Upper lobe of right lung (tissue), 1 donor: Measurements from ENCODE around the gene ARHGEF35. TPM values are rescaled to one million over a fixed set of nuclear protein-coding genes. Genes with fewer than 3 reads are reported as not detected.
"Not testable (repeated sequence)": the region's sequence is repeated elsewhere in the genome, so short reads cannot be mapped to it uniquely, and the experiment has no call there.

Source experiments
- ATAC-seq: fragments of 200-7000 bp; cut with Tn5 transposase; one replicate; pipeline ENCODE4 v1.9.1; 2020; ENCODE audit warnings: mild to moderate bottlenecking, moderate library complexity
- DNase-seq: peaks from one replicate; pipeline ENCODE4 v3.0.0-alpha.2; 2020
- H3K27ac ChIP-seq: fragments of 200-600 bp; one replicate; pipeline ENCODE4 v1.8.0; 2022
- H3K27me3 ChIP-seq: fragments of 200-600 bp; one replicate; pipeline ENCODE4 v1.8.0; 2022; ENCODE audit warnings: mild to moderate bottlenecking
- H3K36me3 ChIP-seq: fragments of 200-600 bp; one replicate; pipeline ENCODE4 v1.8.0; 2022
- H3K4me1 ChIP-seq: fragments of 200-600 bp; one replicate; pipeline ENCODE4 v1.8.0; 2022
- H3K4me3 ChIP-seq: fragments of 200-600 bp; one replicate; pipeline ENCODE4 v1.8.0; 2022; ENCODE audit warnings: mild to moderate bottlenecking
- H3K9me3 ChIP-seq: fragments of 200-600 bp; one replicate; pipeline ENCODE4 v1.8.0; 2022
- intact Hi-C: fragments of 100-400 bp; cut with DNase I; formaldehyde crosslinking; loops from one replicate; pipeline ENCODE4 v1.11.0; 2022
- long read RNA-seq: library from polyadenylated mRNA; unstranded; transcript quantifications from one replicate; pipeline ENCODE4 v2.0.0, GENCODE V29; 2021
- total RNA-seq: library from RNA; stranded (reverse); fragmentation: NEBNext Ultra II Directional; extraction: Animal tissue kit (Norgen Biotek cat#: 25700); gene quantifications from one replicate; pipeline ENCODE4 v1.2.1, GENCODE V29; 2021
- donor health status: DM: no; HTN: yes; CAD: no; lungs with severe emphysema.

The ARHGEF35 gene
- total RNA-seq: 11.5 TPM
- long read RNA-seq, transcript ARHGEF35-201 (2 exons, 2,431 nt): major isoform, 18 of 20 reads
- long read RNA-seq, partial matches to known transcripts: 2 of 20 reads
- long read RNA-seq, other reads (novel, unspliced or antisense): 0 of 20 reads

DNA sequence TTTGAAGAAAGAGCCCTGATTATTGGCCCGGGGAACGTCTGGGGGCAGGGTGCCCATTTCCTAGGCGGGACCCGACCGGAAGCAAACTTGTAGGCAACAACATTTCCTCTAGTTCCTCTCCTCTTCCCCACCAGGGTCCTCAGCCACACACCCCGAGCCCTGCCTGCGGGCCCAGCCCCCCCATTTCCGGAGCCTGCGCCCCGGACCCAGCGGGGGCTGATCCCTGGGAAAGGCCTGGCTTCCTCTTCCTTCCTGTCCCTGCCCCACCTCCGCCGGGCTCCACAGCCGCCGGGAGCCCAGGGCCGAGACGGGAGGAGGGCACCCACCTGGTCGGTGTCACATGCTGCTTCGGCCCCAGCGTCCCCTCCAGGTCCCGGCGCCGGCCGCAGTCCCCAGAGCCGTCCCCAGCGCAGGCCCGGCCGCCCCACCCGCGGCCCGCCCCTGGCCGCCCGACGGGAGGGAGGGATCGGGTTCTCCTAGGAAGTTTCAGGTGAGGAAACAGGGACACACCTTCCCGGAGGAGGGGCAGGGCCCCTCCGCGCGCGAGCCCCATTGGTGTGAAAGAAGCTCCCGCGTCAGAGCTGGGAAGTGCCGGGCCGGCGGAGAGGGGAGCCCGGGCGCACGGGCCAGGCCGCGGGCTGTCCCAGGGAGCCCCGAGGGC is at the start of gene ARHGEF35:
ARHGEF35 (minus strand) TSS at position 622 of the 661 bp plus-strand sequence. CDS start 7,450 bp downstream, outside the sequence.
- intact Hi-C loops, H3K4me3 ChIP-seq, DNase-seq, H3K27me3 ChIP-seq, H3K36me3 ChIP-seq, H3K9me3 ChIP-seq, H3K4me1 ChIP-seq, H3K27ac ChIP-seq: not testable (repeated sequence)
- ATAC-seq: peak; percentile 95

GRCh38 chr7:144245372-144245771 is 49.7 kb upstream of the ARHGEF35 start:
- H3K4me3 ChIP-seq, DNase-seq, H3K27ac ChIP-seq, H3K27me3 ChIP-seq, H3K36me3 ChIP-seq, H3K4me1 ChIP-seq, H3K9me3 ChIP-seq, intact Hi-C loops: not testable (repeated sequence)
- ATAC-seq: peak; percentile 86

DNA sequence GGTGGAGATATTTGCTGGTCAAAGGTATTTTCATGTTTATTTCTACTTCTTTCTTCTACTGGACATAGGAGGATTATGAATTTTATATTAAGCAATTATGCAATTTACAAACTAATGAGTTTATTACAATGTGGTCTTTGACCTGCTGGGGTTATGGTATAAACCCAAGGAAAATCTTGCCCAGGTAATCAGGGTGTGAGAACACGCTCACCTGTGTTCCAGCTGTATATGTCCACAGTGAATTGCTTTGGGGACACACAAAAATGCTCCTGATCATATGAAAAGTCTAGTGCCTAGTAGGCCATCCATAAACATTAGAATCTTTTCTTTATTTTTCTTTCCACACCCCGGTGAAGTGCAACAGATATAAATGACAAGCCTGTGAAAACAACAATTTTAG is 43.7 kb upstream of the ARHGEF35 start, which contains the start of gene OR2A42:
OR2A42 (minus strand) TSS at position 241 of the 400 bp plus-strand sequence. CDS start 6,762 bp downstream, outside the sequence.
- intact Hi-C loops, H3K4me1 ChIP-seq, H3K27me3 ChIP-seq, H3K27ac ChIP-seq, ATAC-seq, H3K9me3 ChIP-seq, H3K36me3 ChIP-seq, DNase-seq, H3K4me3 ChIP-seq: not testable (repeated sequence)

- H3K4me3 ChIP-seq, H3K9me3 ChIP-seq, H3K27ac ChIP-seq, DNase-seq, H3K36me3 ChIP-seq, intact Hi-C loops, H3K27me3 ChIP-seq, H3K4me1 ChIP-seq: not testable (repeated sequence)
- peak; percentile 42 for ATAC-seq
Observed at GRCh38 chr7:144238530-144239082, 43.0 kb upstream of the ARHGEF35 start.

- ATAC-seq, DNase-seq, H3K27me3 ChIP-seq, H3K4me3 ChIP-seq, H3K27ac ChIP-seq, H3K4me1 ChIP-seq, H3K9me3 ChIP-seq, intact Hi-C loops, H3K36me3 ChIP-seq: not testable (repeated sequence)
Observed at GRCh38 chr7:144233039-144233438, 37.4 kb upstream of the ARHGEF35 start.

DNA sequence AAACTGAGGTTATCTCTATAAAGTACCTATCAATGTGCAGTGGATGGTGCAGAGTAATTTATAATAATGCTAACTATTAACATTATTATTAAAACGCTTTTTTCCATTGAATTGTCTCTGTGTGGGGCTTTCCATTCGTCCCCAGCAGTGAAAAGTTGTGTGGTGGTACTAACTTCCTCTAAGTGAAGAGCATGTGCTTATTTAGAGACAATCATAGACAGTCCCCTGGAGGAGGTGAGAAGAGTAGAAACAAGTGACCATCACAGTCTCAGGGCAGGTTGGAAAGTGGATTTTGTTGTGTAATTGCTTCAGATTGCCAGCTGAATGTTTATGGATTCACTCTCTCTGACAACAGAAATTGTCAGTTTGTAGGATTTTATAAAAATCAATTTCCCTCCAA is 35.4 kb upstream of the ARHGEF35 start:
- H3K4me3 ChIP-seq, DNase-seq, H3K27ac ChIP-seq, intact Hi-C loops, H3K36me3 ChIP-seq, H3K9me3 ChIP-seq, H3K4me1 ChIP-seq, H3K27me3 ChIP-seq, ATAC-seq: not testable (repeated sequence)

GRCh38 chr7:144228810-144229209 is 33.2 kb upstream of the ARHGEF35 start:
- ATAC-seq: peak; percentile 60
- H3K4me3 ChIP-seq, H3K36me3 ChIP-seq, intact Hi-C loops, H3K9me3 ChIP-seq, H3K27ac ChIP-seq, H3K27me3 ChIP-seq, H3K4me1 ChIP-seq: not testable (repeated sequence)
- peak; percentile 58 for DNase-seq

GRCh38 chr7:144226866-144227265 is 31.2 kb upstream of the ARHGEF35 start:
- H3K9me3 ChIP-seq, H3K4me3 ChIP-seq, H3K36me3 ChIP-seq, H3K27ac ChIP-seq, H3K27me3 ChIP-seq, DNase-seq, intact Hi-C loops, H3K4me1 ChIP-seq: not testable (repeated sequence)
- peak; percentile 59 for ATAC-seq

DNA sequence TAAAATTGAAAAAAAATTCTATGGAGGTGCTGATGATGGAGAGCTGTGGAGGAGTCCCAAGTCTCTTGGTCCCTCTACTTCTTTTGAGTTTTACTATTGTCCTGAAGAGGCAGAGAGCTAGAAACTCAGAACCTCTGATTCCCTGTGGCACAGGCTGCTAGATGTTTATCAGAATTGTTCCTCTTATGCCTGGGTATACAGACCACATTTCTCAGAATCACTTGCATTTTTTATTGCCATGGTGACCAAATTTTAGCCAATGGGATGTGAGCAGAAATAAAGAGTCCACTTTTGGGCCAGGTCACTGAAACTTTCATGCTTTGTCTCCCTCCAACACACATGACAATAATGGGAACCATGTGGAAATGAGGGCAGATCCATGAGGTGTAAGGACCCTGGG is 28.0 kb upstream of the ARHGEF35 start:
- H3K4me1 ChIP-seq, H3K27ac ChIP-seq, H3K9me3 ChIP-seq, H3K36me3 ChIP-seq, ATAC-seq, H3K4me3 ChIP-seq, intact Hi-C loops, DNase-seq, H3K27me3 ChIP-seq: not testable (repeated sequence)

DNA sequence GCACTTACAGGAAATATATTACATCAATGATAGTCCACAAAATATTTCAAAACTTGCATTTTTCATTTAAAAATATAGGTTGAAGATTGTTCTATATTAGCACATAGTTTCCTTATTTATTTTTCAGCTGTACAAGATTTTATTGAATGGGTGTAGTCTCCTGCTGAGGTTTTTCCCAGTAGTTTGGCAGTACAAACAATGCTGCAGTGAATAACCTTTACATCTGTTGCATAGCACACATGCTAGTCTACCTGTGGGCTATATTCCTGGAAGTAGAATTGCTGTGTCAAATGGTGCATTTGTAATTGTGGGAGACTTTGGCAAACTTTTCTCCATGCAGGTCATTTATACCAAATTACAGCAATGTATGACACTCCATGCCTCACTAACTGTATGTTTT is 24.9 kb upstream of the ARHGEF35 start:
- H3K9me3 ChIP-seq, intact Hi-C loops, H3K27ac ChIP-seq, H3K4me1 ChIP-seq, DNase-seq, H3K36me3 ChIP-seq, H3K4me3 ChIP-seq, ATAC-seq, H3K27me3 ChIP-seq: not testable (repeated sequence)

DNA sequence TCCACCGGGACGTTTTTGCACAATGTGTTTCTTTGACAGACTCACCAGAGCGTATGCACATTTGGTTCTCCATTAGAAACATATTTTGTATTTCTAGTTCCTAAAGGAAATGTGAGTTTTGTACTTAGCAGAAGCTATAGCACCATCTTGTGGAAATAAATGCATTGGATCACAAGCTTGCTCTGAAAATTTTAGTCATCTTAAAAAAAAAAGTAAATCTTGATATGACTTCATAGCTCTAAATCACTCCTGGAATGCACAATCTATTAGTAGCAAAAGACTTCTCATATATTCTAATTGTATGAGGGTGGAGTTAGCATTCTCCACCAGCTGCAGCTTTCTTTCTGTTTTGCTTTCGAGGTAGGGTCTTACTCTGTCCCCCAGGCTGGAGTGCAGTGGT is 23.5 kb upstream of the ARHGEF35 start:
- H3K9me3 ChIP-seq, H3K4me3 ChIP-seq, intact Hi-C loops, H3K27me3 ChIP-seq, DNase-seq, H3K27ac ChIP-seq, H3K4me1 ChIP-seq, H3K36me3 ChIP-seq: not testable (repeated sequence)
- peak; percentile 35 for ATAC-seq

- H3K4me3 ChIP-seq, ATAC-seq, DNase-seq, H3K9me3 ChIP-seq, H3K36me3 ChIP-seq, H3K27me3 ChIP-seq, H3K27ac ChIP-seq, H3K4me1 ChIP-seq, intact Hi-C loops: not testable (repeated sequence)
Observed at GRCh38 chr7:144218581-144218980, 22.9 kb upstream of the ARHGEF35 start.

- ATAC-seq: peak; percentile 55
- DNase-seq, H3K4me1 ChIP-seq, H3K9me3 ChIP-seq, H3K27me3 ChIP-seq, intact Hi-C loops, H3K36me3 ChIP-seq, H3K27ac ChIP-seq, H3K4me3 ChIP-seq: not testable (repeated sequence)
Observed at GRCh38 chr7:144217200-144217599, 21.6 kb upstream of the ARHGEF35 start.

DNA sequence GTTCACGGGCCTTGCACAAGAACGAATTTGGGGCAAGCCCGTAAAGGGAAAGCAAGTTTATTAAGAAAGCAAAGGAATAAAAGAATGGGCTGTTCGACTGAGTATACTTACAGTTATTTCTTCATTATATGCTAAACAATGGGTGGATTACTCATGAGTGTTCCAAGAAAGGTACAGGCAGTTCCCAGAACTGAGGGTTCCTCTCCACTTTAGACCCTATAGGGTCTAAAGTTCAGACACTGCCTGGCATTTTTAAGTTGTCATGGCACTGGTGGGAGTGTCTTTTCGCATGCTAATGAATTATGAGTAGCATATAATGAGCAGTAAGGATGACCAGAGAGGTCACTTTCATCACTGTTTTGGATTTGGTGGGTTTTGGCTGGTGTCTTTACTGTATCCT is 9.7 kb upstream of the ARHGEF35 start:
- H3K4me1 ChIP-seq, intact Hi-C loops, H3K9me3 ChIP-seq, DNase-seq, H3K36me3 ChIP-seq, H3K27me3 ChIP-seq, H3K27ac ChIP-seq, H3K4me3 ChIP-seq: not testable (repeated sequence)
- peak; percentile 60 for ATAC-seq
